ENCODE results near the gene WASL. TPM values are rescaled to one million over a fixed set of nuclear protein-coding genes. Genes with fewer than 3 reads are reported as not detected.

WASL gene
- total RNA-seq, 4 donors from 2014 or later = 16.9 to 56.9 (median 49.5) TPM

- TF ChIP-seq CTCF (IDR thresholded peaks at IDR 0.05) (no peak), POLR2A (IDR thresholded peaks at IDR 0.05) (no peak)
- intact Hi-C loops (cut with DNase I; ENCODE audit: low total_unique reads) = no loop called here
- Histone ChIP-seq H3K4me1 (no peaks in the 10 kb centered on the region), H3K9me3 (no peaks in the 10 kb centered on the region), H3K36me3 (no peaks in the 10 kb centered on the region), H3K27ac (no peak overlapping the region), H3K4me3 (no peak overlapping the region), H3K27me3 (peaks cover 0 to 6% of the 10 kb centered on the region in 2 donors)
- no peak for DNase-seq
These were observed 25.7 kb upstream of the WASL start for GRCh38 chr7:123774496-123774895.

- H3K27ac ChIP-seq = no peak overlapping the region
- no peak overlapping the region for H3K4me3 ChIP-seq
- H3K9me3 ChIP-seq = no peaks in the 10 kb centered on the region
- intact Hi-C loops (cut with DNase I; ENCODE audit: low total_unique reads) = no loop called here
- TF ChIP-seq CTCF (IDR thresholded peaks at IDR 0.05) (no peak), POLR2A (IDR thresholded peaks at IDR 0.05) (no peak)
- DNase-seq = no peak
- no peaks in the 10 kb centered on the region for H3K4me1 ChIP-seq
- peaks cover 0 to 6% of the 10 kb centered on the region in 2 donors for H3K27me3 ChIP-seq
- H3K36me3 ChIP-seq = no peaks in the 10 kb centered on the region
These were observed 24.7 kb upstream of the WASL start for GRCh38 chr7:123773481-123773880.

GRCh38 chr7:123772652-123773051 is 23.8 kb upstream of the WASL start:
- DNase-seq = no peak
- Histone ChIP-seq H3K27ac (no peak overlapping the region), H3K27me3 (peaks cover 0 to under 1% of the 10 kb centered on the region in 2 donors), H3K4me1 (no peaks in the 10 kb centered on the region), H3K9me3 (no peaks in the 10 kb centered on the region), H3K4me3 (no peak overlapping the region), H3K36me3 (no peaks in the 10 kb centered on the region)
- intact Hi-C loops (cut with DNase I; ENCODE audit: low total_unique reads) = no loop called here
- no peak for TF ChIP-seq POLR2A (IDR thresholded peaks at IDR 0.05)
- no peak for TF ChIP-seq CTCF (IDR thresholded peaks at IDR 0.05)

- intact Hi-C loops (cut with DNase I; ENCODE audit: low total_unique reads) = no loop called here
- H3K4me3 ChIP-seq = no peak overlapping the region
- TF ChIP-seq POLR2A (IDR thresholded peaks at IDR 0.05) = no peak
- no peak for TF ChIP-seq CTCF (IDR thresholded peaks at IDR 0.05)
- no peak for DNase-seq
- no peaks in the 10 kb centered on the region for H3K36me3 ChIP-seq
- no peaks in the 10 kb centered on the region for H3K9me3 ChIP-seq
- no peak overlapping the region for H3K27ac ChIP-seq
- H3K4me1 ChIP-seq = no peaks in the 10 kb centered on the region
- H3K27me3 ChIP-seq = no peaks in the 10 kb centered on the region
These were observed 23.0 kb upstream of the WASL start for GRCh38 chr7:123771846-123772245.

- TF ChIP-seq CTCF (IDR thresholded peaks at IDR 0.05) (no peak), POLR2A (IDR thresholded peaks at IDR 0.05) (no peak)
- H3K36me3 ChIP-seq = no peaks in the 10 kb centered on the region
- DNase-seq = no peak
- H3K9me3 ChIP-seq = no peaks in the 10 kb centered on the region
- H3K27ac ChIP-seq = no peak overlapping the region
- intact Hi-C loops (cut with DNase I; ENCODE audit: low total_unique reads) = no loop called here
- no peaks in the 10 kb centered on the region for H3K27me3 ChIP-seq
- H3K4me1 ChIP-seq = no peaks in the 10 kb centered on the region
- no peak overlapping the region for H3K4me3 ChIP-seq
These were observed 22.5 kb upstream of the WASL start for GRCh38 chr7:123771256-123771655.

Data from uterus (tissue), 4 donors.